Mesothelial cell of epicardium (in vitro differentiated cells): Measurements from ENCODE around the gene ZNF444. TPM values are rescaled to one million over a fixed set of nuclear protein-coding genes. Genes with fewer than 3 reads are reported as not detected.

Source experiments
- DNase-seq, 2 experiments: peaks; one replicate each; pipeline ENCODE4 v3.0.0; 2021; ENCODE audit warnings: low spot score in 2 of 2; ENCODE audit not compliant: unreplicated experiment in 2 of 2
- H3K27ac Mint-ChIP-seq: 2 replicates; pipeline ENCODE4 v1.8.0; 2021; ENCODE audit warnings: mixed read lengths
- H3K27me3 Mint-ChIP-seq: 2 replicates; pipeline ENCODE4 v1.8.0; 2021; ENCODE audit warnings: low read depth, mixed read lengths
- H3K36me3 Mint-ChIP-seq: 2 replicates; pipeline ENCODE4 v1.8.0; 2021; ENCODE audit warnings: mixed read lengths
- H3K4me1 Mint-ChIP-seq: 2 replicates; pipeline ENCODE4 v1.8.0; 2021; ENCODE audit warnings: mixed read lengths
- H3K4me3 Mint-ChIP-seq: 2 replicates; pipeline ENCODE4 v1.8.0; 2021; ENCODE audit warnings: mild to moderate bottlenecking, moderate library complexity, mixed read lengths
- H3K9me3 Mint-ChIP-seq: 2 replicates; pipeline ENCODE4 v1.8.0; 2021; ENCODE audit warnings: mixed read lengths
- CTCF ChIP-seq: fragments of 200-600 bp; sonication (generic); IDR thresholded peaks from one replicate; pipeline ENCODE4 v1.5.0; 2021; ENCODE audit warnings: antibody characterized with exemption; ENCODE audit not compliant: unreplicated experiment
- total RNA-seq: library from RNA; stranded (reverse); gene quantifications from 3 replicates; pipeline ENCODE4 v1.2.1, GENCODE V29; 2021

Gene ZNF444
- total RNA-seq, 1 donor from 2014 or later, result 63.6 TPM

DNA sequence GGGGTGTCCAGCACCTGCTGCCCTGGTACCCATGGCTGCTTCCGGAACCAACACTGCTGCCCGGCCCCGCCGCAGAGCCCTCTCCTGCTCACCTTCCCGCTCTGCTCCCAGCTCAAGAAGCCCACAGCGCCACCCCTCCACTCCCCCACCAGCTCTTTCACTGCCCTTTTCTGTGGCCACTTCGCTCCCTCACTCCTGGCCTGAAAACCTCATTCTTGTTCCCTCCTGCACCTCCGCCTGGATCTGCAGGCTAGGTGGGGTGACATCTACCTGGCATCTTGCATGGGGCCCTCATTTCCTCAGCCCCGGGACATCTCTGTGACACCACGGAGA lies 26.3 kb upstream of the ZNF444 start:
- H3K27ac Mint-ChIP-seq, result peak overlapping the region; percentile 61
- TF ChIP-seq CTCF, result no peak
- no peaks in the 10 kb centered on the region for H3K27me3 Mint-ChIP-seq
- no peaks in the 10 kb centered on the region for H3K9me3 Mint-ChIP-seq
- peaks cover 43% of the 10 kb centered on the region for H3K4me1 Mint-ChIP-seq
- H3K36me3 Mint-ChIP-seq, result peaks cover 2% of the 10 kb centered on the region
- DNase-seq, result no peak
- no peak overlapping the region for H3K4me3 Mint-ChIP-seq

DNA sequence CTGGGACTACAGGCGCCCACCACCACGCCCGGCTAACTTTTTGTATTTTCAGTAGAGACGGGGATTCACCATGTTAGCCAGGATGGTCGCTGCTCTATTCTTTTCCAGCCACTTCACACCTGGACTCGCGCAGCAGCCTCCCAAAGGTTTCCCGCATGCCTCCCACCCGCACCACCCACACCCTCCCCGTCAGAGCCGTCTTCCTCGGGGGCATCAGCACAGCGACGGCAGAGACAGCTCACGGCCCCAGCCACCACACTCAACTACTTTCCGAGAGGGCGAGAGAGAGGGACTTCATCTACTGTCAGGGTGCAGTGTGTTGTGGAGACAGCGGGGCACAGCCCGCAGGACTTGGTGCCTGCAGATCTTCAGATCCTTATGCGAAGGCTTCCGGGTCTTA lies 25.6 kb upstream of the ZNF444 start:
- TF ChIP-seq CTCF, result no peak
- H3K36me3 Mint-ChIP-seq, result peaks cover 2% of the 10 kb centered on the region
- no peaks in the 10 kb centered on the region for H3K9me3 Mint-ChIP-seq
- H3K4me1 Mint-ChIP-seq, result peaks cover 40% of the 10 kb centered on the region
- H3K27me3 Mint-ChIP-seq, result no peaks in the 10 kb centered on the region
- no peak for DNase-seq
- H3K4me3 Mint-ChIP-seq, result no peak overlapping the region
- no peak overlapping the region for H3K27ac Mint-ChIP-seq

GRCh38 chr19:56116606-56117005 lies 24.5 kb upstream of the ZNF444 start:
- Mint-ChIP-seq H3K4me3 (no peak overlapping the region), H3K27ac (peak overlapping the region; percentile 18), H3K36me3 (peaks cover 2% of the 10 kb centered on the region), H3K27me3 (no peaks in the 10 kb centered on the region), H3K9me3 (no peaks in the 10 kb centered on the region), H3K4me1 (peaks cover 30% of the 10 kb centered on the region)
- no peak for DNase-seq
- TF ChIP-seq CTCF, result no peak

DNA sequence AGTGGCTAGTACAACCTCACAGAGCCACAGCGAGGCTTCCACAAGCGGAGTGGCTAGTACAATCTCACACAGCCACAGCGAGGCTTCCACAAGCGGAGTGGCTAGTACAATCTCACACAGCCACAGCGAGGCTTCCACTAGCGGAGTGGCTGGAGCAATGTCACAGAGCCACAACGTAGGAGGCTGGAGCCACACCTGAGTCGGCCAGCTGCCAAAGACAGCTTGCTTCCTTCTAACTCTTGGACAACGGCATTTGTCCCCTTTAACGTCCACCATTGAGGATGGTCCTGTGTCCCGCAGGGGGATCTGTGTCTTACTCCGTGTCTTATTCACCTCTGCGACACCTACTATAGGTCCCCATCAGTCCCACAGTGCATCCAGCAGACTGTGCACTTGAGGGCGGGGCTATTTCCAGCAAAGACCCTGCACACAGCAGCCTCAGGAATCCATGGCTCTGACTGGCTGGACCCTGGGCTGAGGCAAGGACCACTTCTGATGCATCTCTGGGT lies 23.7 kb upstream of the ZNF444 start:
- Mint-ChIP-seq H3K36me3 (peaks cover 2% of the 10 kb centered on the region), H3K9me3 (no peaks in the 10 kb centered on the region), H3K27ac (peak overlapping the region; percentile 56), H3K27me3 (no peaks in the 10 kb centered on the region), H3K4me3 (peak overlapping the region; percentile 34), H3K4me1 (peaks cover 29% of the 10 kb centered on the region)
- no peak for TF ChIP-seq CTCF
- DNase-seq, result no peak

GRCh38 chr19:56117889-56118288 lies 23.2 kb upstream of the ZNF444 start:
- Mint-ChIP-seq H3K4me3 (peak overlapping the region; percentile 34), H3K27me3 (no peaks in the 10 kb centered on the region), H3K27ac (peak overlapping the region; percentile 56), H3K36me3 (peaks cover 2% of the 10 kb centered on the region), H3K9me3 (no peaks in the 10 kb centered on the region), H3K4me1 (peaks cover 26% of the 10 kb centered on the region)
- TF ChIP-seq CTCF, result no peak
- DNase-seq, result no peak
